ENCODE measurements around the gene SLC29A4.

Gene SLC29A4

GRCh38 chr7:5330288-5330687 is 47.5 kb downstream of the SLC29A4 start:
- no peak for DNase-seq

GRCh38 chr7:5332579-5332978 is 49.8 kb downstream of the SLC29A4 start:
- DNase-seq = no peak

DNA sequence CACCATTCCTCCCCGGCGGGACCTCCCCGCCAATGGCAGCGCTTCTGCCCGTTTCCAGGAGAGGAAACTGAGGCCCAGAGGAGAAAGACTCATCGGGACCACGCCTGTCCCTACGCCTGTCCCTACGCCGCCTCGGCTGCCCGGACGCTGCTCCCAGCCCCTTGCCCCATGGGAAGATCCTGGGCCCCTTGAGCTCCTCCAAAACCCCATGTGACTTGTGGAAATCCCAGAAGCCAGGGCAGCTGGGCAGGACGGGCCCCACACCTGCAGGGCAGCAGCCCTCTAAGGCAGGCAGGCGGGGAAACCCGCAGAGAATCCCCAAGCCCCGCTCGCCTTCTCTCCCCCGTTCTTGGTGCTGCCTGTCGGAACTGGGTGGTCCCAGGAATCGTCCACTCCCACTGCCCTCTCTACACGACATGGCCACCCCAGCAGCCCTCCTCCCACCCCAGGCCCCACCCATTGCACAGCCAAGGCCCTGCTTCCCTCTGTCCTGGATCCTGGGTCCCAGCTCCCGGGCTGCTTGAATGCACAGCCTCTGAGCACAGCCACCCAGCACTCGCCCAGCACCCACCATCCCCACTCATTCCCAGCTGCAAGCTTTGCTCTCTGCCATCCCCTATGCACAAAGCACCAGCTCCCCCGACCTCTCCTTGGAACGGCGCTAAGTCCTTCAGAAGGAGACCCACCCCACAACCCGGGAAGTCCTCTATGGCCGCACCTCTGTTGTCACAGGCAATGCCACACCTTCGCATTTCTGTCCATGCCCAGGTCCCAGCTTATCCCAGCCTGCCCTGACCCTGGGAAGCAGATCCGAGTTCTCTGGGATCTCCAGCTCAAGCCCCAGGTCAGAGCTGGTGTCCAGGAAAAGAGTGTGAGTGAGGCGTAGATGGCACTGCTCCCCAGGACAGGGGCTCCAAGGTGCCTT is 50.6 kb downstream of the SLC29A4 start:
- DNase-seq = no peak

GRCh38 chr7:5334671-5335070 is 51.9 kb downstream of the SLC29A4 start:
- no peak for DNase-seq

DNA sequence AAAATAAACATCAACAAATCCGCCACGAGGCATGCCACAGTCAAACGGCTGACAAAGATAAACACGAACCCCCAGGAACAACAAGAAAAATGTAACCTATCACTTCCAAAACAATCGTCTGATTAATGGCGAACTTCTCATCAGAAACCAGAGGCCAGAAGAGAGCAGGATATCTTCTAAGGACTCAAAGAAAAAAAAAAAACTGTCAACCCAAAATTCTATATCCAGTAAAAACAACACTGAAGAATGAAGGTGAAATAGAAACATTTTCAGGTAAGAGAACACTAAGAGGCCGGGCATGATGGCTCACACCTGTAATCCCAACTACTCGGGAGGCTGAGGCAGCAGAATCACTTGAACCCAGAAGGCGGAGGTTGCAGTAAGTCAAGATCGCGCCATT is 54.3 kb downstream of the SLC29A4 start:
- DNase-seq = no peak

DNA sequence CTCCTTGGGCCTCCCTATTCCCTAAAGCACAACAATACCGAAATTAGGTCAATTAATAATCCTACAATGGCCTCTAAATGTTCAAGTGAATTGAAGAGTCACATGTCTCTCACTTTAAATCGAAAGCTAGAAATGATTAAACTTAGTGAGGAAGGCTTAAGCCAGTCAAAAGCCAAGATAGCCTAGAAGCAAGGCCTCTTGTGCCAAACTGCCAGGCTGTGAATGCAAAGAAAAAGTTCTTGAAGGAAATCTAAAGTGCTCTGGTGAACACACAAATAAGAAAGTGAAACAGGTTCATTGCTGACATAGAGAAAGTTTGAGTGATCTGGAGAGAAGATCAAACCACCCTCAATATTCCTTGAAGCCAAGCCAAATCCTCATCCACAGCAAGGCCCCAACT is 57.2 kb downstream of the SLC29A4 start:
- DNase-seq = no peak

DNA sequence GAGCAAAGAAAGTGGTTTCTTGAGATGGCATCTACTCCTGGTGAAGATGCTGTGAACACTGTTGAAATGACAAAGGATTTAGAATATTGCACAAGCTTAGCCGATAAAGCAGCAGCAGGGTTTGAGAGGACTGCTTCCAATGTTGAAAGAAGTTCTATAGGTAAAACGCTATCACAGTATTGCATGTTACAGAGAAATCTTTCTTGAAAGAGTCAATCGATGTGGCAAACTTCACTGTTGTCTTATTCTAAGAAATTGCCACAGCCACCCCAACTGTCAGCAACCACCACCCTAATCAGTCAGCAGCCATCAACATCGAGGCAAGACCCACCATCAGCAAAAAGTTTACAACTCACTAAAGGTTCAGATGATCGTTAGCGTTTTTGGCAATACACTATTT is 59.9 kb downstream of the SLC29A4 start:
- DNase-seq = no peak

DNA sequence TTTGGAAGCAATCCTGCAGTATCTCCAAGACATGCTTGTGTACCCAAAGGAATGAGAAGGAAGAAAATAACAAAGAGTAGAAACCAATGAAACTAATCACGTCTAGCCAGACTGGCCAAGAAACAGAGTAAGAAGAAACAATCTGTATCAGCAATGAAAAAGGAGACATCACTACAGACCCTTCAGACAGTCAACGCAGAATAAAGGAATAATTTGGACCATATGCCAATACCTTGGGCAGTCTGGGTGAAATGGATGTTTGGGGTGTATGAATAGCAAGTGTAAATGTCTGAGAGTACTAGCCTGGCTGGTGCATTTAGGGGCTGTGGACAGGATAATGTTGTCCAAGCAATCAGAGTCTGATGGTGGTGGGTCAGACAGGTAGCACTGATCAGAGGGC is 61.1 kb downstream of the SLC29A4 start:
- DNase-seq = no peak

GRCh38 chr7:5344342-5344741 is 61.6 kb downstream of the SLC29A4 start:
- DNase-seq = no peak

DNA sequence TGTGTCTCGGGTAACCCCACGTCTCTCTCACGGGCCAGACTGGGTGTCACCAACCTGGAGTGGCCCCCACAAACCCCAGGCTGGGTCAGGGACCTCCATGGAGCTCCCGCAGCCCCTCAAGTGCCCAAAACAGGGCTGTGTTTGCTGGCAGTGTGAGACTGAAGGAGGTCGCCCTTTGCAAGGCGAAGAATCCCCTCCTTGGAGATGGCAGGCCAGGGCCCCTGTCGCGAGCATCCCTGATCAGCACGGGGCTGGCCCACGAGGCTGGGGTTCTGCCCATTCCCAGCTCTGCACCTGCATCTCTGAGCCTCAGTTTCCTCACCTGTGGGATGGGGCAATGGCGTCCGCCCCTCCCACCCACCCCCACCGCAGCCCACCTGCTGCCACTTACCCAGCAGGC is 62.4 kb downstream of the SLC29A4 start:
- no peak for DNase-seq

DNA sequence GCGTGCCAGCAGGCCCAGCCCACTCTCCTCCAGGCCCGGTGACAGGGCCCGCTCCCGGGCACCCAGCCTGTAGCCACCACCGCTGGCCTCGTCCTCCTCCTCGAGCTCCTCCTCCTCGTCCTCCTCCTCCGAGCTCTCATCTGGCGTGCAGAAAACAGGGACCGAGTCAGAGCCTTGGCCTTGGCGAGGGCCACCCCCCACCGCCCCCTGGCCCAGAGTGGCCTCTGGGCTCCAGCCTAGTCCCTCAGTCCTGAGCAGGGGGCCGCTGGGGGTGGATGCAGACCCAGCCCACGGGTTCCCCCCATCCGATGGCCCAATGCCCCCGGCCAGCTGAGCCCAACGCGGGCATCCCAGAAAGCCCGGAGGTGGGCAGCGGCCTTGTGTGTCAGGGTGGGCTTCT is 62.9 kb downstream of the SLC29A4 start:
- no peak for DNase-seq

DNA sequence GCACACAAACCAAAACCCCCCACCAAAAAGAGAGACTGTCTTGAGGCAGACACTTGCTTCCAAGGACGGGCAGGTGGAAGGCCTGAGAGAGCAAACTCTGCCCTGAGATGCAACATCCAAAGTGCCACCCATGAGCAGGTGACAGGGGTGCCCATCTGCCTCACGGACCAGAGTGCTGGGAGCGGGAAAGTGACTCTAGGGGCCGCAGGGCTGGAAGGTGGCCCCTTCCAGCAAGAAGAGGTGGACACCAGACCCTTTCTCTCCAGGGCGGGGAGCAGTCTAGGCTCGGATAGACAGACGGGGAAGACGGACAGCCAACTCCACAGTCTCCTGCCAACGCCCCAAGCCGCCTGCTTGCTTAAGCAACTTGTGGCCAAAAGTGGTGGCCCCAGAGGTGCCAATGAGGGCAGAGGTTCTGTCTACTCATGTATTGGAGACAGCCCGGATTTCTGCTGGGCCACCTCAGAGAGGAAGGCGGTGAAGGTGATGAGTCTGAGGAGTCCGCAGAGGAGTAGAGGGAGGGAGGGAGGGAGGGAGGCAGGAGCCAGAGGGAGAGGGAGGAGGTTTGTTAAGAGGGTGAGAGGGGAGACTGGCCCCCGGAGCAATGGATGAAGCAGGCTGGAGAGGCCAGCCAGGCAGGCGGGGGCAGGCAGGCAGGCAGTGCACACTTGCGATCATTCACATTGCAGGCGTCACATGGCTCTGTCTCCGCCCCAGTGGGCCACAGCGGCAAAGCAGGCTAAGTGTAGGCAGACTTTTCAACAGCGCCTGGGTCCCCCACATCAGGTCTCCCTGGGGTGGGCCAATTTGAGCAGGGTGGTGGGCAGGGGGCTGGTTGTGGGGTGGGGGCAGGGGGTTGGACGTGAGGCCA is 65.6 kb downstream of the SLC29A4 start:
- DNase-seq = no peak

DNA sequence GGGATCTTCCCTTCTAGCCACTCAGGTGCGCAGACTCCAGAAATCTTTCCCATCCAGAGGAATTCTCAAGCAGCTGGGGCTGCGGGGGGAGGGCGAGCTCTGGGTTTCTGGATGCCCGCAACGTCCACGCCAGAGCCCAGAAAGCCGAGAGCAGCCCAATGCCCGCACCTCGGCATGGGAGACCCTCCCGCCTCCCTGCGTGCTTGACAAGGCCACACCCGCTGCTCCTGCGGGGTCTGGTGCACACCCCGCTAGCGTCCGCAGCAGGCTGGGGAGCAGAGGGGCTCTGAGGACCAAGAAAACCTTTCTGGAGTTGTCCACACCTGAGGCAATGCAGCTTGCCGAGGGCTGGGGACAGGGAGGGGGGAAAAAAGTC is 66.2 kb downstream of the SLC29A4 start:
- no peak for DNase-seq

GRCh38 chr7:5349437-5350173 is 66.9 kb downstream of the SLC29A4 start:
- no peak for DNase-seq

DNA sequence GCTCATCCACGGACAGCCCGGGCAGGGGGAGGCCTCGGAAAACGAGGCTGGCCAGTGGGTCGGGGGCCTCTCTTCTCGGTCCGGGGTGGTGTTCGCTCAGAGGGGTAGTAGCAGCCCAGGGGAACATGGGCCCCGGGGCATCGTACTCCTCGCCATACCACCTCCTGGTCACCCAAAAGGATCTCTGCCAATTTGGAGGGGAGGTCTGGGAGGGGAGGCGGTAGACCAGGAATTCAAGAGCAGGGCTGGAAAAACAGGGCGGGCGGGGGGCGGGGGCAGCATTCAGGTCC is 67.4 kb downstream of the SLC29A4 start:
- no peak for DNase-seq

- DNase-seq = no peak
Measured at GRCh38 chr7:5350600-5351385, 68.0 kb downstream of the SLC29A4 start.

- DNase-seq = no peak
Measured at GRCh38 chr7:5351507-5352265, 68.9 kb downstream of the SLC29A4 start.

- no peak for DNase-seq
Measured at GRCh38 chr7:5352440-5353010, 69.8 kb downstream of the SLC29A4 start.

DNA sequence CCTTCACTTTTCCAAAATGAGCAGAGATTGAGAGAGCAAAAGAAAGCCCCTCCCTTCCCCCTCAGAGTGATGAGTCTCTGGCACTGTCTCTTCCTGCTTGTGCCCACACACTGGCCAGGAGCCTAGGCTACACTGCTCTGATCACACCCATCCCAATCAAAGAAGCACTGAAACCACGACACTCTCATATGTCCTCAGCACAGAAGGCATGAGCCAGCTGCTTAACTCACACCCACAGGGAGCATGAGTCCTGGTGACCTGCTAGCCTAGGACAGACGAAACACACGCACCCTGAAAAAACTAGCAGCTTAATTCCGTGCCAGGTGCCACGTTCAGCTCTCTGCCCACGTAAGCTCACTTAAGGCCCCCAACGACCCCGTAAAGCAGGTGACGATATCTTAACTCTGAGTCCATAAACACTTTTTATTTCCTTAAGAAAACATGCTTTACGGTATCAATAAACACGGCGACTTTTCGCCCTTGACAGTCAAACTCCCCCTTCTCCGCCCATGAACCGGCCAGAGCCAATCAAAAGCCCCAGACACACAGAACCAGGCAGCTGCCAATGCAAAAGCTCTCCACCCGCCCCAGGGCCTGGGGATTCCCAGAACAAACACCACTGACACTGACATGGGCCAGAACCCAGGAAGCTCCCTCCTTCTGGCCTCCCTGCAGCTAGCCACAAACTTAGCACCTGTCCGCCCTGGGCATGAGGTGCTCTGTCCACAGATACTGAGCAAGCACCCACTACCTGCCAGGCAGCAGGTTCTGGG is 71.9 kb downstream of the SLC29A4 start:
- no peak for DNase-seq

Measured in activated CD4-positive, CD25-positive, alpha-beta regulatory T cell treated with anti-CD3 and anti-CD28 coated beads, Interleukin-2, amount 50 U/mL, for 72 hours (primary cell).